ENCODE data around the gene ATAD3C. TPM values are rescaled to one million over a fixed set of nuclear protein-coding genes. Genes with fewer than 3 reads are reported as not detected.

The ATAD3C gene
- total and polyA plus RNA-seq, 10 donors = 0.25 to 3.9 (median 0.70) TPM; not detected in 2

DNA sequence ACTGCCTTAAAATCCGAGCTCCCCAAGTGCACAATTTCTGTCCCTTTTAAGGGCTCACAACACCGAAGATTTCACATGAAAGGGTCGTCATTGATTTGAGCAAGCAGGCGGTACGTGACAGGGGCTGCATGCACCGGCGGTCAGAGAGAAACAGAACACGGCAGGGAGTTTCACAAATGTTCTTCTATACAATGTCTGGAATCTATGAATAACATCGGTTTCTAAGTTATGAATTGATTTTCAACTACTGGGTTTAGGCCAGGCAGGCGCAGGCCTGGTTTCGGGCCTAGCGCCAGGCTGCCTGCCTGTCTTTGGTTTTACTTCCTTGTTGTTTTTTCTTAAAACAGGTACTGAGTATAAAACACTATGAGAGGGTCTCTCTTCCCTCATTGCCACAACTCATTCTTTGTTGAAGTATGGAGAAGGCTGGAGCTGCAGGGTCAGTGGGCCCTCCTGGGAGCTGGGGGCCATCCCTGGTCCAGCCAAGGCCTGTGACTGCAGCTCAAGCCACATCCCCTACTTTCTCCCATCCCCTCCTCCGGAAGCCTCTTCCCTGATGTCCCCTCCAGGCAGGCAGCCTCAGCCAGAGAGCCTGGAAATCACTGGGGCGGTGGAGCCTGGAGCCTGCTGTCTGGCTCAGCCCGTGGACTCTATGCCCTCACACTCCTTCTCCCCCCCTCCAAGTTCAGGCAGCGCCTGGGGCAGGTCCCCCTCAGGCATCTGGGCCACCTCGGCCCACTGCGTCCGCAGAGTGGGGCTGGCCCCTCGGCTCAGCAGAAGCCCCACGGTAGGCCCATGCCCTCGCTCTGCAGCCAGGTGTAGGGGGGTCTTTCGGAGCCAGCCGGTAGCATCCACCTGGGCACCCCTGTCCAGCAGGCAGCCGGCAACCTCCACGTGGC, 30.8 kb upstream of the ATAD3C start:
- WGBS, 5 donors = 82 to 92% (median 90%) methylated on average over 13 to 26 of the region's 26 CpGs
- TF ChIP-seq POLR2A (IDR thresholded peaks at IDR 0.05) = no peak
- no peak for TF ChIP-seq POLR2AphosphoS5 (IDR thresholded peaks at IDR 0.05)
- TF ChIP-seq, protein P1, sequence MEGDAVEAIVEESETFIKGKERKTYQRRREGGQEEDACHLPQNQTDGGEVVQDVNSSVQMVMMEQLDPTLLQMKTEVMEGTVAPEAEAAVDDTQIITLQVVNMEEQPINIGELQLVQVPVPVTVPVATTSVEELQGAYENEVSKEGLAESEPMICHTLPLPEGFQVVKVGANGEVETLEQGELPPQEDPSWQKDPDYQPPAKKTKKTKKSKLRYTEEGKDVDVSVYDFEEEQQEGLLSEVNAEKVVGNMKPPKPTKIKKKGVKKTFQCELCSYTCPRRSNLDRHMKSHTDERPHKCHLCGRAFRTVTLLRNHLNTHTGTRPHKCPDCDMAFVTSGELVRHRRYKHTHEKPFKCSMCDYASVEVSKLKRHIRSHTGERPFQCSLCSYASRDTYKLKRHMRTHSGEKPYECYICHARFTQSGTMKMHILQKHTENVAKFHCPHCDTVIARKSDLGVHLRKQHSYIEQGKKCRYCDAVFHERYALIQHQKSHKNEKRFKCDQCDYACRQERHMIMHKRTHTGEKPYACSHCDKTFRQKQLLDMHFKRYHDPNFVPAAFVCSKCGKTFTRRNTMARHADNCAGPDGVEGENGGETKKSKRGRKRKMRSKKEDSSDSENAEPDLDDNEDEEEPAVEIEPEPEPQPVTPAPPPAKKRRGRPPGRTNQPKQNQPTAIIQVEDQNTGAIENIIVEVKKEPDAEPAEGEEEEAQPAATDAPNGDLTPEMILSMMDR (IDR thresholded peaks at IDR 0.05 in 8 of 11, conservative IDR thresholded peaks at IDR 0.05 in 3 of 11) = no peak
- DNase-seq = no peak
- Histone ChIP-seq H3K27me3 (replicated peaks in 1 of 7) (peaks cover 0 to 40% (median 14%) of the 10 kb centered on the region in 7 donors), H3K4me1 (peaks cover 0 to 17% (median 6%) of the 10 kb centered on the region in 6 donors), H3K9me3 (no peaks in the 10 kb centered on the region), H3K4me3 (no peak overlapping the region), H3K27ac (no peak overlapping the region), H3K36me3 (no peaks in the 10 kb centered on the region)
- intact Hi-C loops (cut with DNase I; ENCODE audit: low total_unique reads) = no loop called here

DNA sequence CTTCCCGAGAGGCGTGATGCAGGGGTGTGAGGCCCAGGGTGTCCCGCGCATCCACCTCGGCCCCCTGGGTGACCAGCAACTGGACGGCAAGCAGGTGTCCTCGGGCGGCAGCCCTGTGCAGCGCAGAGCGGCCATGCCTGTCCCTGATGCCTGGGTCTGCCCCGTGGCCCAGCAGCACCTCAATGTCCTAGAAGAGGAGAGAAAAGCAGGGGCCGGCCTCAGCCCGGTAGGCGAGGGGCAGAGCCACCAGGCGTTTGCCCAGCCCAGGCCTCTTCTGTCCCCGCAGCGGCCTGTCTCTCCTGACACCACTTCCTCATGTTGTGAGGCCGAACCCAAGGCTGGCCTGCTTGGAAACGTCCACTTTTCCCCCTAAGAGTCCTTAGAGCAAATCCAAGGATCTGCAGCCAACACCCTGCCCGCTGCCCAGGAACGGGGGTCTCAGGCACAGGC, 30.1 kb upstream of the ATAD3C start:
- peak overlapping the region in 2 of 8 donors; percentile 51 to 52 for H3K27ac ChIP-seq
- TF ChIP-seq POLR2A (IDR thresholded peaks at IDR 0.05) = no peak
- no peak for TF ChIP-seq POLR2AphosphoS5 (IDR thresholded peaks at IDR 0.05)
- TF ChIP-seq, protein P1 (IDR thresholded peaks at IDR 0.05 in 8 of 11, conservative IDR thresholded peaks at IDR 0.05 in 3 of 11) = no peak
- peaks cover 0 to 17% (median 6%) of the 10 kb centered on the region in 6 donors for H3K4me1 ChIP-seq
- WGBS, 5 donors = 76 to 93% (median 90%) methylated on average over 7 to 21 of the region's 21 CpGs
- peak overlapping the region in 4 of 8 donors; percentile 13 to 60 (median 32) for H3K4me3 ChIP-seq
- DNase-seq = no peak
- no peaks in the 10 kb centered on the region for H3K36me3 ChIP-seq
- no peaks in the 10 kb centered on the region for H3K9me3 ChIP-seq
- H3K27me3 ChIP-seq (replicated peaks in 1 of 7) = peaks cover 0 to 46% (median 14%) of the 10 kb centered on the region in 7 donors
- intact Hi-C loops (cut with DNase I; ENCODE audit: low total_unique reads) = no loop called here

DNA sequence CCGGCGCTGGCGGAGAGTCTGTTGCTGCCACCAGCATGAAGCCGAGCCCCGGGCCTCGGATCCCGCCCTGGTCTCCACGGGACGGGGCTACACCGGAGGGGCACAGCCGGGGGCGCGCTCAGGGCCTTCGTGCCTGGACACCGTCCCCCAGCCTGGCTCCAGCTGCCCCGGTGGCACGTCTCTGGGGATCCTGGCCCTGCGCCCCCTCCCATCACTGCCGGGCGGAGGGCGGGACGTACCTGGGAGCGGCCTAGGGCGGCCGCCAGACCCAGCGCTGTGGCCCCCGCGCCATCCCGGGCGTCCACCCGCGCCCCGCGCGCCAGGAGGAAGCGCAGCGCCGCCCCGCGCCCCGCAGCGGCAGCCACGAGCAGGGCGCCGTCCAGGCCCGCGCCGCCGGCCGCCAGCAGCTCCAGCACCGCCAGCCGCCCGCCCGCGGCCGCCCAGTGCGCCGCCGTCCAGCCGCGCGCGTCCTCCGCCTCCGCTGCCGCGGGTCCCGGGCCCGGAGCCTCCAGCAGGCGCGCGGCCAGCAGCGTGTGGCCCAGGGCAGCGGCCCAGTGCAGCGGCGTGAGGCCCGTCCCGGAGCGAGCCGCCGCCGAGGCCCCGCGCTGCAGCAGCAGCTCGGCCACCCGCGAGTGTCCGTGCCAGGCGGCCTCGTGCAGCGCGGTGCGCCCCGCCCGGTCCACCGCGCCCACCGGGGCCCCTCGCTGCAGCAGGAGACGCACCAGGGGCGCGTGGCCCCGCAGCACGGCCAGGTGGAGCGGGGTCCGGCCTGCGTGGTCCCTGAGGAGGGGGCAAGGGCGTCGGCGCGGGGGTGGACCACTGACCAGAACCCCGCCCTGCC, 29.5 kb upstream of the ATAD3C start:
- TF ChIP-seq POLR2AphosphoS5 (IDR thresholded peaks at IDR 0.05) (no peak), POLR2A (IDR thresholded peaks at IDR 0.05) (no peak)
- TF ChIP-seq, protein P1 (IDR thresholded peaks at IDR 0.05 in 8 of 11, conservative IDR thresholded peaks at IDR 0.05 in 3 of 11) = no peak
- DNase-seq = peak; percentile 64
- peak overlapping the region in 2 of 8 donors; percentile 51 to 52 for H3K27ac ChIP-seq
- no peaks in the 10 kb centered on the region for H3K36me3 ChIP-seq
- intact Hi-C loops (cut with DNase I; ENCODE audit: low total_unique reads) = no loop called here
- peak overlapping the region in 5 of 8 donors; percentile 13 to 60 (median 23) for H3K4me3 ChIP-seq
- peaks cover 0 to 17% (median 6%) of the 10 kb centered on the region in 6 donors for H3K4me1 ChIP-seq
- WGBS, 5 donors = 5 to 93% (median 17%) methylated on average over 3 to 112 of the region's 112 CpGs
- H3K9me3 ChIP-seq = no peaks in the 10 kb centered on the region
- H3K27me3 ChIP-seq (replicated peaks in 1 of 7) = peaks cover 0 to 53% (median 14%) of the 10 kb centered on the region in 7 donors

Measured in spleen (tissue), 11 donors.